ENCODE measurements around the gene IPMK. TPM values are rescaled to one million over a fixed set of nuclear protein-coding genes. Genes with fewer than 3 reads are reported as not detected.

IPMK gene
- total and polyA plus RNA-seq, 2 of the 8 experiments (the other 6 are each of a cell fraction or from before 2014, with no cell fraction given): 1.3 to 7.8 TPM

DNA sequence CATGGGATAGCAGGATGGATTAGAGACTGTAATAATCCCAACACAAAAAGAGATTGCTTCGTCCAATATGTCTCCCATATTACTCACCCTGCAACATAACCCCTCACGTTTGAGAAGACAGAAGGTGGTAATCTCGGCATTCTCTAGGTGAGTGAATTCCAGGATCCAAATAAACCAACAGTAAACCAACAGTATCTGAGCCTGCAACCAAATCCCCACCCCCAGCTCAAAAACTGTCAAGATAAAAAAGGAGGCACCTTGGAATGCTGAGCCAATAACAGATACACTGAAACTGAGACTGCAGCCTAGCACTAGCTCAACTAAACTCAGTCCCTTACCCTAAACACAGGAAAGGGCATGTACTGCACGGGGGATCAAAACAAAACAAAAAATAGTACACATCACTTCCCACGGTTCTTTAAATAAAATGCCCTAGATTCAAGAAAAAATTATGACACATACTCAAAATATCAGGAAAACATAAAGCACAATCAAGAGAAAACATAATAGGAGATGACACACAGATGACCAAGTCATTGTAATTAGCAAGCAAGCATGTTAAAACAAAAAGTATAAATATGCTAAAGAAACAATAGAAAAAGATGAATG is 28.0 kb downstream of the IPMK start:
- Histone ChIP-seq H3K27me3 (replicated peaks in 1 of 4; ENCODE audit: control insufficient read depth in 3 of 4, extremely low read depth in 1 of 4, insufficient read depth in 3 of 4, low read length in 3 of 4) (no peaks in the 10 kb centered on the region), H3K4ac (replicated peaks; ENCODE audit: insufficient read length, low read depth, low read length) (no peak overlapping the region), H2BK20ac (ENCODE audit: low read length) (no peak overlapping the region), H4K5ac (ENCODE audit: insufficient read length, low read depth, low read length) (no peak overlapping the region), H3K23ac (ENCODE audit: insufficient read length) (no peak overlapping the region), H3K36me3 (ENCODE audit: control insufficient read depth in 2 of 4, insufficient read depth in 4 of 4, low read length in 3 of 4) (peaks cover 0 to 5% (median 0%) of the 10 kb centered on the region in 4 experiments; a peak in 1 of 8 replicates), H3K4me3 (ENCODE audit: extremely low read depth in 1 of 4, insufficient read depth in 2 of 4, low read depth in 3 of 4, low read length in 4 of 4) (no peak overlapping the region), H3K9ac (replicated peaks in 1 of 4; ENCODE audit: extremely low read depth in 1 of 4, low read depth in 3 of 4, low read length in 3 of 4) (no peak overlapping the region), H3K56ac (replicated peaks; ENCODE audit: insufficient read length, low read depth, low read length) (no peak overlapping the region), H3K27ac (ENCODE audit: low read depth, low read length) (no peak overlapping the region), H4K20me1 (replicated peaks in 1 of 2; ENCODE audit: control insufficient read depth in 1 of 2, insufficient read depth in 2 of 2, low read length in 2 of 2) (no peaks in the 10 kb centered on the region), H2BK12ac (ENCODE audit: low read depth, low read length) (no peak overlapping the region), H2AK5ac (ENCODE audit: low read depth, low read length) (no peak overlapping the region), H3K14ac (ENCODE audit: insufficient read length) (no peak overlapping the region), H3K4me1 (replicated peaks in 1 of 4; ENCODE audit: control insufficient read depth in 3 of 4, insufficient read depth in 4 of 4, low read length in 3 of 4) (peaks cover 0 to 7% (median 4%) of the 10 kb centered on the region in 4 experiments; a peak in 2 of 7 replicates), H4K8ac (ENCODE audit: extremely low read depth, insufficient read depth, low read length) (no peak overlapping the region), H3K18ac (ENCODE audit: extremely low read depth, low read length) (no peak overlapping the region), H2BK5ac (ENCODE audit: low read depth, low read length) (no peak overlapping the region), H2AFZ (ENCODE audit: low read length) (no peak overlapping the region), H2BK15ac (ENCODE audit: low read length) (no peak overlapping the region), H2BK120ac (replicated peaks; ENCODE audit: low read depth, low read length) (no peak overlapping the region), H3K23me2 (ENCODE audit: low read depth, low read length) (no peaks in the 10 kb centered on the region), H3K9me3 (ENCODE audit: insufficient read depth in 2 of 2, low read depth in 1 of 2, low read length in 1 of 2) (peaks cover 2 to 16% of the 10 kb centered on the region in 2 experiments; a peak in 1 of 4 replicates), H4K91ac (replicated peaks; ENCODE audit: insufficient read length, low read length) (no peak overlapping the region), H3K79me1 (ENCODE audit: low read depth, low read length) (no peaks in the 10 kb centered on the region), H3K4me2 (ENCODE audit: insufficient read depth in 1 of 2, low read depth in 2 of 2, low read length in 2 of 2) (no peak overlapping the region), H3K79me2 (ENCODE audit: control insufficient read depth in 1 of 2, insufficient read depth in 2 of 2, low read length in 2 of 2) (peaks cover 0 to 8% of the 10 kb centered on the region in 2 experiments; a peak in 2 of 4 replicates)
- ChIA-PET CTCF (ENCODE audit: partially characterized antibody) (interaction anchor here (0.6 to 1.1 kb wide), 2 partner anchors 9 to 59 kb away, joined by 4 read pairs; no protein-coding TSS in a partner anchor), POLR2A (ENCODE audit: partially characterized antibody) (interaction anchor here (1.2 to 1.3 kb wide), 2 partner anchors 10 to 11 kb away, joined by 3 to 5 read pairs; no protein-coding TSS in a partner anchor)
- no peak for DNase-seq (ENCODE audit: low read depth in 1 of 2, low spot score in 2 of 2)
- 78% methylated on average over 5 of the region's 5 CpGs; no CpG with 5 or more reads in 1 of the 2 experiments for WGBS, 2 experiments (ENCODE audit: extremely low coverage in 1 of 2, insufficient coverage in 1 of 2, insufficient read length in 1 of 2, insufficient replicate concordance in 2 of 2, low coverage in 1 of 2, low lambda C conversion rate in 2 of 2, missing lambda C conversion rate in 1 of 2)
- FAIRE-seq: no peak
- no peak for TF ChIP-seq KDM4A (IDR thresholded peaks at IDR 0.05; ENCODE audit: low read depth, low read length, severe bottlenecking)
- TF ChIP-seq, protein P1, sequence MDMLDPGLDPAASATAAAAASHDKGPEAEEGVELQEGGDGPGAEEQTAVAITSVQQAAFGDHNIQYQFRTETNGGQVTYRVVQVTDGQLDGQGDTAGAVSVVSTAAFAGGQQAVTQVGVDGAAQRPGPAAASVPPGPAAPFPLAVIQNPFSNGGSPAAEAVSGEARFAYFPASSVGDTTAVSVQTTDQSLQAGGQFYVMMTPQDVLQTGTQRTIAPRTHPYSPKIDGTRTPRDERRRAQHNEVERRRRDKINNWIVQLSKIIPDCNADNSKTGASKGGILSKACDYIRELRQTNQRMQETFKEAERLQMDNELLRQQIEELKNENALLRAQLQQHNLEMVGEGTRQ (IDR thresholded peaks at IDR 0.05; ENCODE audit: low read length): no peak
- TF ChIP-seq SIX5 (IDR thresholded peaks at IDR 0.05; ENCODE audit: low read depth, low read length): no peak
- TF ChIP-seq SIRT6 (IDR thresholded peaks at IDR 0.05; ENCODE audit: low read length): no peak
- TF ChIP-seq, protein P2, sequence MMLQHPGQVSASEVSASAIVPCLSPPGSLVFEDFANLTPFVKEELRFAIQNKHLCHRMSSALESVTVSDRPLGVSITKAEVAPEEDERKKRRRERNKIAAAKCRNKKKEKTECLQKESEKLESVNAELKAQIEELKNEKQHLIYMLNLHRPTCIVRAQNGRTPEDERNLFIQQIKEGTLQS (IDR thresholded peaks at IDR 0.05; ENCODE audit: insufficient read depth, low read depth, low read length): no peak
- no peak for TF ChIP-seq SRF (IDR thresholded peaks at IDR 0.05; ENCODE audit: low read depth, low read length)
- no peak for TF ChIP-seq MAFK (IDR thresholded peaks at IDR 0.05; ENCODE audit: low read depth, low read length)
- TF ChIP-seq CREB1 (IDR thresholded peaks at IDR 0.05): no peak
- no peak for TF ChIP-seq KDM5A (IDR thresholded peaks at IDR 0.05; ENCODE audit: low read length)
- TF ChIP-seq ZNF274 (IDR thresholded peaks at IDR 0.05; ENCODE audit: borderline replicate concordance, extremely low read depth, low read length): no peak
- TF ChIP-seq HDAC6 (IDR thresholded peaks at IDR 0.05; ENCODE audit: low read depth, low read length): no peak
- no peak for TF ChIP-seq HDAC2 (IDR thresholded peaks at IDR 0.05; ENCODE audit: borderline replicate concordance in 1 of 2, low read depth in 2 of 2, low read length in 2 of 2)

Measured in H1 (cell line).